Activated naive CD4-positive, alpha-beta T cell treated with anti-CD3 and anti-CD28 coated beads, Interleukin-2, amount 50 U/mL, for 24 hours (primary cell): ENCODE results near the gene GABRR2.
"Not testable (repeated sequence)": the region's sequence is repeated elsewhere in the genome, so short reads cannot be mapped to it uniquely, and the experiment has no call there.

ENCODE experiments used
- H3K27ac Mint-ChIP-seq: one replicate; pipeline ENCODE4 v1.8.0; 2021; ENCODE audit warnings: mild to moderate bottlenecking, mixed read lengths
- H3K27me3 Mint-ChIP-seq: one replicate; pipeline ENCODE4 v1.8.0; 2021; ENCODE audit warnings: mixed read lengths
- H3K36me3 Mint-ChIP-seq: one replicate; pipeline ENCODE4 v1.8.0; 2021; ENCODE audit warnings: mixed read lengths
- H3K4me1 Mint-ChIP-seq: one replicate; pipeline ENCODE4 v1.8.0; 2021; ENCODE audit warnings: mixed read lengths
- H3K4me3 Mint-ChIP-seq: one replicate; pipeline ENCODE4 v1.8.0; 2021; ENCODE audit warnings: mild to moderate bottlenecking, mixed read lengths
- H3K9me3 Mint-ChIP-seq: one replicate; pipeline ENCODE4 v1.8.0; 2021; ENCODE audit warnings: mixed read lengths

The GABRR2 gene

DNA sequence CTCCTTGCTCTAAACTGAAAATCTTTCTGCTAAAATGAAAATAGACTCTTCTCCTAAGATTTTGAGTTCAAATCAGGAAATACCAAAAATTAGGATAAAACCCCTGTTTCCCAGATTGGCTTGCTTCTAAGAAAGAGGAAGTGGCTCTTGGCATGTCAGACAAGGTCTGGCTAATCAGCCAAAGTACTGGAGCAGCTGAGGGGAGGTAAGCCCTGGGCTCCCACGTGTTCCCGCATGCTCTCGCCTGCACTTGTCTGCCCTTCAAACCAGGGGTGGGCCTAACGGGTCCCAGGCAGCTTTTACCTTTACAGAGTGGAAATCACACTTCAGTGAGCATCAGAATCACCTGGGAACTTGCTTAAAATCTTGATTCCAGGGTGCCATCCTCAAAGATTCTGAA lies 54.8 kb downstream of the GABRR2 start:
- H3K27ac Mint-ChIP-seq, result no peak overlapping the region
- no peaks in the 10 kb centered on the region for H3K4me1 Mint-ChIP-seq
- H3K9me3 Mint-ChIP-seq, result no peaks in the 10 kb centered on the region
- H3K27me3 Mint-ChIP-seq, result no peaks in the 10 kb centered on the region
- H3K4me3 Mint-ChIP-seq, result no peak overlapping the region
- H3K36me3 Mint-ChIP-seq, result no peaks in the 10 kb centered on the region

DNA sequence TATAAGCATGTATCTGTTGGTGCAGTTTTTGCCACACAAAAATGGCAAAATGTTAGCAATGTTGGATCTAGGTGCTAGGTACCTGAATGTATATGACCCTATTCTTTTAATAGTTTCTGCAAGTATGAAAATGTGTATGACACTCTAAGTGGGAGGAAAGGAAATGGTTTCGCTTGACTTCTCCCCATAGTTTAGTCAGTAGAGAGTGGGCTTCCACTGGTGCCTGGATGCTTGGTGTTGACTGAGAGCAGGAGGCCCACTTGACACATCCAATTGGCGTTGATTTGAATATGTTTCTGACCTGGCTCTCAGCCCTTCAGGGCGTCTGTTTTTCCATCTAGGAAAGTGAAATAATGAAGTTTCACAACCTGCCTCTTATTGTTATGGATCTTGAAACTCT lies 56.2 kb downstream of the GABRR2 start:
- Mint-ChIP-seq H3K4me1 (no peaks in the 10 kb centered on the region), H3K4me3 (no peak overlapping the region), H3K27me3 (no peaks in the 10 kb centered on the region), H3K9me3 (no peaks in the 10 kb centered on the region), H3K36me3 (no peaks in the 10 kb centered on the region), H3K27ac (no peak overlapping the region)

DNA sequence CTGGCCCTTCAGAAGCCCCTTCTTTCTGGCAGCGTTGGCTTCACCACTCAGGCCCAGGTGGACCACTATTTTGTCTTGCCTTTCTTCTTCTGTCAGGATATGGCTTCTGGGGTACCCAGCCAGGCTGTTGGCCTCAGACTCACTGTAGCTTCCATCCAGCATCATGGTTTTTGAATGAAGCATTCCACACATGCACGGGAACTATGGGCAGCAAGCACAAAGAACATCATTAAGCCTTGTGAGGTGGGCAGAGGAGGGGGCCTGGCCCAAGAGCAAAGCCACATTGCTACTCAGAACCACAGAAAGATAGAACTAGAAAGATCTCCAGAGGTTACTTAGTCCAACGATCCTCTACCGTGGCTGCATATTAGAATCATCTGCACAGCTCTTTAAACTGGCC lies 57.3 kb downstream of the GABRR2 start:
- no peak overlapping the region for H3K27ac Mint-ChIP-seq
- H3K4me3 Mint-ChIP-seq, result no peak overlapping the region
- H3K27me3 Mint-ChIP-seq, result no peaks in the 10 kb centered on the region
- no peaks in the 10 kb centered on the region for H3K4me1 Mint-ChIP-seq
- H3K36me3 Mint-ChIP-seq, result no peaks in the 10 kb centered on the region
- H3K9me3 Mint-ChIP-seq, result no peaks in the 10 kb centered on the region

DNA sequence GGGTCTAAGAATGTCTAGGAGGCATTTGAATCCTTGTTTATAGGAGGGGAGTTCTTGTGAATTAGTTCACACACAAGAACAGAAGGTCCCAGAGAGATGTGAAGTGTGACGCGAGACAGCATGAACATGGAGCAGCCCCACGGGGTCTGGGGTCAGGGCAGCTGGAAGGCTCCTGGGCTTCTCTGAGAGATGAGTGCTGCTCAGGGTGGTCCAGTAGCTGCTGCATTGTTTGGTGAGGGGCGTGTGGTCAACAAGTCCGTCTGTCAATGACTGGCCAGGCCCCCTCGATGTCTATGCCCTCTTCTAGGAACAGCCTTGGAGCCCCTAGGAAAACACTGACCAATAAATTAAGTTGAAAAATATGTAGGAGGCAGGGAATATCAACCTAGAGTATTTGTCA lies 57.8 kb downstream of the GABRR2 start:
- no peaks in the 10 kb centered on the region for H3K9me3 Mint-ChIP-seq
- H3K27me3 Mint-ChIP-seq, result no peaks in the 10 kb centered on the region
- H3K4me3 Mint-ChIP-seq, result no peak overlapping the region

DNA sequence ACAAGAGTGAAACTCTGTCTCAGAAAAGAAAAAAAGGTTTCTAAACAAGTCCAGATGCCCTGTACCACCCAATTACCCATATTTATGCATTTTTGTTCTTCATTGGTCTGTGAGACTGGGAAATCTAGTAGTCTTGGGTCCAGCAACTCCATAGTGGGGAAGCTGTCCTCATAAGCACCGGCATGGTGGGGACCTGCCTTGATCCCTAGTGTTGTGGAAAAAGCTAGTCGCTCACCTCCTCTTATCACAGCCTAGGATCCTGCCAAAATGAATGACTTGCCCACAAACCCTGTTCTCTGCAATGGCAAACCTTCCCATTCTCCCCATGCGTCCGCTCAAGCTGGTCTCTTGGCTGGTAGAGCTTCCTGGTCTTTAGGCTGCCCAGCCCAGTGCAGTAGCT lies 59.7 kb downstream of the GABRR2 start:
- no peaks in the 10 kb centered on the region for H3K27me3 Mint-ChIP-seq
- H3K27ac Mint-ChIP-seq, result no peak overlapping the region
- no peaks in the 10 kb centered on the region for H3K4me1 Mint-ChIP-seq
- no peak overlapping the region for H3K4me3 Mint-ChIP-seq
- H3K9me3 Mint-ChIP-seq, result no peaks in the 10 kb centered on the region
- H3K36me3 Mint-ChIP-seq, result no peaks in the 10 kb centered on the region

More for the DNA sequence above, 57.8 kb downstream of the GABRR2 start:
- H3K4me1 Mint-ChIP-seq, result no peaks in the 10 kb centered on the region
- H3K27ac Mint-ChIP-seq, result no peak overlapping the region
- no peaks in the 10 kb centered on the region for H3K36me3 Mint-ChIP-seq

DNA sequence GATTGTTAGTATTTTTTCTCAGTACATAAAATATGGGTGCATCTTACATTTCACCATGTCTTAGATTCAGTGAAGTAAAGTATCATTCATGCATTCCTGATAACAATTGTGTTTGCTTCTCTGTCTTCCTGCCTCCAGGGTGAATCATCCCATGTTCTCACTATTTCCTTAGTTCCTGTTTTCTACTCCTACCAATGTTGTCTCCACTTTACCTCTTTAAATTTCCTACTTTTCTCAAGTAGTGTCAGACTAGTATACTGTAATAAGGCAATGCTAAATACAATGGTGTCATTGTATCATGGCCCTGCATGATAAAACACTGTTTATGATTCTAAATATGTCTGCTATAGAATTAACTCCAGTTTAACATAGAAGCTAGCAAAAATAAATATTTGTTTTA lies 60.5 kb downstream of the GABRR2 start:
- no peaks in the 10 kb centered on the region for H3K36me3 Mint-ChIP-seq
- no peaks in the 10 kb centered on the region for H3K27me3 Mint-ChIP-seq
- H3K4me1 Mint-ChIP-seq, result no peaks in the 10 kb centered on the region

DNA sequence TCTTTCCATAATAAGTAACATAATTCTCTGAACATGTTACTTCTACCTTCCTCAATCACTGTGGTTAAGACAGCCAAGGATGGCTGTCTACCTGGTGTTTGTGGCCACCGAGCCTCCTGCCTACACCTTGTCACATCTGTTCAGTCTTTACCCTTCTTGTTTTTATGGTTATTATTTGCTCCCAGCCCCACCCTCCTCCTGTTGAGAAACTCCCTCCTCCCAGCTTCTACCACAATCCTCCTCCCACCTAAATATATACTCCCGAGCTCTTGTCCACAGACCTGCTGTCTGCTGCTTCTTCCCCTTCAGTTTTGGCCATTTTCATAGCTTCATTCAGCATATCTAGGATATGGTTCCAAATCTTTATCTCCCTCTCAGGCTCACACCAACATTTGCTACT lies 62.2 kb downstream of the GABRR2 start:
- Mint-ChIP-seq H3K27me3 (no peaks in the 10 kb centered on the region), H3K9me3 (no peaks in the 10 kb centered on the region), H3K4me3 (no peak overlapping the region), H3K36me3 (no peaks in the 10 kb centered on the region), H3K4me1 (no peaks in the 10 kb centered on the region), H3K27ac (no peak overlapping the region)

More for the DNA sequence above, 60.5 kb downstream of the GABRR2 start:
- H3K27ac Mint-ChIP-seq, result no peak overlapping the region
- H3K9me3 Mint-ChIP-seq, result no peaks in the 10 kb centered on the region
- no peak overlapping the region for H3K4me3 Mint-ChIP-seq

DNA sequence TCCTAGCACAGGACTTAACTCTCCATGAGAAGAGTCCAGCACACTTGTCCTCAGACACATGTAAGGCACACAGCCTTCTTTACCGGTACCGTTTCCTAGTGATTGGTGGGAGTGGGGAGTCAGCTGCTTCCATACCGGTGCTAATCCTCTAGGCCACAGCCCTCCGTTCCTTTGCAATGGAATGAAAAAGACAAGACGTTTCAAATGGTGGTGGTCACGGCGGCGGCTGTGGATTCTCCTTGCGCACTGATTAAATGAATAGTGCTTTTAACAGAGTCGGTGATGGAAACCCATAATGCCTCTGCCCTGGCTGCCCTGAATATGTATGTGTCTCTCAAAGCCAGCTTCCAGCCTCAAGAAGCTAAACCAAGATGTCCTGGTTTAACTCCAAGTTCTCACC lies 63.1 kb downstream of the GABRR2 start:
- H3K27me3 Mint-ChIP-seq, result peaks cover under 1% of the 10 kb centered on the region
- no peaks in the 10 kb centered on the region for H3K9me3 Mint-ChIP-seq
- no peaks in the 10 kb centered on the region for H3K36me3 Mint-ChIP-seq
- H3K27ac Mint-ChIP-seq, result no peak overlapping the region
- H3K4me1 Mint-ChIP-seq, result no peaks in the 10 kb centered on the region
- H3K4me3 Mint-ChIP-seq, result no peak overlapping the region

DNA sequence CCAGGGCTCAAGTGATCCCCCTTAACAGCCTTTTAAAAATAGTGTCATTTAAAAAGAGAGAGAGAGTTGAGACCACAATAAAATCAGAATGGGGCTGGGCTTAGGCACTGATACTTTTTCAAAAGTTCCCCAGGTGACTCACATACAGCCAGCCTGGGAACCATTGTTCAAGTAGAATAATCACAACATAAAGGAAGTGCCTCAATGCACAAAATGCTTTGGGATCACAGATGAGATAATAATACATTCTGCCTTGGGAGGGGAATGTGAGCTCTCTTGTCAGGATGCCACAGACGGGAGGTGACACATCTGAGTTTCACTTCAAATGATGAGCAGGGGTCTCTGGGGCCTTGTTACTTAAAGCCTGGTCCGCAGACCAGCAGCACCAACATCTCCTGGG lies 63.9 kb downstream of the GABRR2 start:
- H3K27ac Mint-ChIP-seq, result no peak overlapping the region
- H3K27me3 Mint-ChIP-seq, result peaks cover 3% of the 10 kb centered on the region
- no peaks in the 10 kb centered on the region for H3K4me1 Mint-ChIP-seq
- no peak overlapping the region for H3K4me3 Mint-ChIP-seq
- H3K9me3 Mint-ChIP-seq, result no peaks in the 10 kb centered on the region
- H3K36me3 Mint-ChIP-seq, result no peaks in the 10 kb centered on the region

DNA sequence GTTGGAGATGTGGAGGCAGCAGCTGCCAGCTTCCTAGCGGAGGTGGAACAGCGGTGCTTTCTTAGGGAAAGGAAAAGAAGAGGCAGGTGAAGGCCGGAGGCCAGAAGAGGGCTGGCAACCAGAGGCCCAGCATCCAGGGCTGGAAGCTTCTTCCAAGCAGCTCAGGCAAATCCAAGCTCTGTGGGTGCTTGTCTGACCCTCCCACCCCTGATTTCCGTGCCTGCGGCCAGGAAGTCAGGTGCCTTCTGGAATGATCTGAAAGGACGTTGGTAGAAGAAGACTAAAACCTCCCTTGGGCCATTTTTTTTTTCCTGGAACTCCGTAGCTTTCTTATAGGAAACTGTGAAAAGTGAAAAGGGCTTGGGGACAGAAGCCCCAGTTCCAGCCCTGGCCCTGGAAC lies 64.9 kb downstream of the GABRR2 start:
- no peaks in the 10 kb centered on the region for H3K4me1 Mint-ChIP-seq
- H3K36me3 Mint-ChIP-seq, result no peaks in the 10 kb centered on the region
- peaks cover 3% of the 10 kb centered on the region for H3K27me3 Mint-ChIP-seq
- H3K9me3 Mint-ChIP-seq, result no peaks in the 10 kb centered on the region
- no peak overlapping the region for H3K4me3 Mint-ChIP-seq
- H3K27ac Mint-ChIP-seq, result no peak overlapping the region

DNA sequence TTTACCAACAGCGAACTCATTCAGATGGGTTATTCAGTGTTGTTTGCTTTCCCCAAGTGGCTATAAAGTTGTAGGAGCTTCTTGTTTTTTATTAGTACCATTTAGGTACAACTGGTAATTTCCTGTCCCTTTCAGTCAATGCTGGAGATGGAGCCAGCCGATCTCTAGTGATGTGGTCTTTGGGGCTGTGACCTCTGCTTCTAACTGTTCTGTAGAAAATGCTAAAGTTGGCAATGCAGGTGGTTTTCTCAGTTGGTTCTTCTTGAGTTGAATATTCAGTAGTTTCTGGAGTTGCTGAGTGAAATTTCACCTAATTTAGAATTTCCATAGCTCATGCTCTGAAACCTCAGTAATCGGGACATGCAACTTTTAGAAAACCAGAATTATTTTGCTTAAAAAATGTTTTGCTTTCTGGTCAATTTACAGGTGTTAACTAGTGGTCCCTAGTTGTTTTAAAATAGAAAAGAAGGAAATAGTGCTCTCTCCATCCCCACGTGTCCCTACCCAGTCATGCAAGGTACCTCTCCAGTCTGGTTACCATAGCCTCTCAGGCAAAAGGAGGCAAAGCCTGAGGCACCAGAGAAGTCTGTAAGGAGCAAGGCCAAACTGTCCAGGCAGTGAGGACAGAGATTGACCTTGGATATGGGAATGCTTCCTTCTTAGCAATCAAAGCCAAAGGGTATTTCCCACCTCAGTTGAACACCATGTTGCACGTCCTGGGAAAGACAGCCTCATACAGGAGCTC lies 70.7 kb downstream of the GABRR2 start:
- H3K27me3 Mint-ChIP-seq, result peaks cover 3% of the 10 kb centered on the region
- H3K36me3 Mint-ChIP-seq, result no peaks in the 10 kb centered on the region
- no peak overlapping the region for H3K4me3 Mint-ChIP-seq
- H3K27ac Mint-ChIP-seq, result no peak overlapping the region
- H3K9me3 Mint-ChIP-seq, result no peaks in the 10 kb centered on the region
- peaks cover 13% of the 10 kb centered on the region for H3K4me1 Mint-ChIP-seq

DNA sequence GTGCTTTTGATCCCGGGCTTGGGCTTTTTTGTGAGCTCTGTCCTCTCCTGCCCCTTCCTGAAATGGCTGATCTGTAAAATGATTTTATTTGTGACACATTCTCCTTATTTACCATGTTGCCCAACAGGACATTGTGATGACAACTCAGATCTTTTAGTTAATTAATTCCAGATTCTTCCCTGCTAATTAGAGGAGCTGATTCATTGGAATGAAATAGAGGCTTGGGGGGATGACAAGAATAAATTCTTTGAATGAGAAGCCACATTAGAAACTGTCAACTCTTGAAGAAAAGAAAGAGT lies 71.8 kb downstream of the GABRR2 start:
- Mint-ChIP-seq H3K27ac (no peak overlapping the region), H3K36me3 (no peaks in the 10 kb centered on the region), H3K4me1 (peaks cover 24% of the 10 kb centered on the region), H3K4me3 (no peak overlapping the region), H3K27me3 (peaks cover 4% of the 10 kb centered on the region), H3K9me3 (no peaks in the 10 kb centered on the region)

DNA sequence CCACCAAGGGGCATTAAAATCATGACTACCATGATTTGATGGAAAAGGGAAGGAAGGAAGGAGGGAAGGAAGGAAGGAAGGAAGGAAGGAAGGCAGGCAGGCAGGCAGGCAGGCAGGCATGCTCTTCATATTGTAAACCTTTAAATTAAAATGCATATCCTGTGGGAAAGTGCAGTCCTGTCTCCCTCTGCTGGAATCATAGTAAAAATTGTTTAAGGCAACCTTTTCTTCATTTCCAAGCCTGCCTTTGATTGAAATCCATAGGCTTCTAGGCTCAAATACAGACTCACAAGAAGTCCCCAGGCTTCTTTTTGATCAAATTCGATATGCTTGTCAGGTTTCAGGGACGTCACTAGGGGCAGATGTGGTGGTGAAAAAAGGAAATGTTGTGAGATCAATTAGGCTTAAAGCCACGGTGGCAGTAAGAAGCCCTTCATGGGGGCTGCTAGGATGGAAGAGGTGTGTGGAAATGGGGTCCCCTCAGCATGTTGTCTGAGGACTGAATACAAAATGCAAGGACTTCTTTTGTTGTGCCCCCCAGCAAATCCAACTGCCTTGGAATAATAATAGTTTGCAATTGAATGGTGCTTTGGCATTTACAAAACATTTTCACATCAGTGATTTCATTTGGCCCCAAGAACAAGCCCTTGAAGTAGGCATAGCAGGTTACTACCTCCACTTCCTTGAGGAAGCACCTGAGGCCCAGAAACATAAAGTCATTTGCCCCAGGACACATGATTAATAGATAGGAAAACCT lies 72.3 kb downstream of the GABRR2 start:
- no peaks in the 10 kb centered on the region for H3K9me3 Mint-ChIP-seq
- H3K27me3 Mint-ChIP-seq, result peaks cover 6% of the 10 kb centered on the region
- peaks cover 26% of the 10 kb centered on the region for H3K4me1 Mint-ChIP-seq
- no peaks in the 10 kb centered on the region for H3K36me3 Mint-ChIP-seq
- no peak overlapping the region for H3K27ac Mint-ChIP-seq
- no peak overlapping the region for H3K4me3 Mint-ChIP-seq

DNA sequence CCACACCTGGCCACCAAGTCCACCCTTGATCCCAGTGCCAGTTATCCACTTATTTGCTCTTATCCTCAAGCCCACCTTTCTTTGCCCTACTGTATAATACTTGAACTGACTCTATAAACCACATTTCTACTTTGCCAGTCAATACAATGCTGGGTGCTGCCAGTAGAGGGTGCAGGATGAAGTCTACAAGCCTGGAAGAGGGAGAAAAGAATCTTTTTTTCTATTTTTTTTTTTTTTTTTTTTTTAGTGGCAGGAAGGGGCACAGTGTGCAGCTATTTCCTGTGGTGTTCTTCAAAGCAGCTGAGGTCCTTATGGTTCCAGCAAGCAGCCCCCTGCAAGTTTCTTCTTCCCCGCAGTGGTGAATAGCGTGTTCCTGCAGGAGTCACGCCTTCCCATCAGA lies 75.8 kb downstream of the GABRR2 start:
- Mint-ChIP-seq H3K36me3 (peaks cover 3% of the 10 kb centered on the region), H3K4me1 (peaks cover 26% of the 10 kb centered on the region), H3K27ac (no peak overlapping the region), H3K27me3 (peaks cover 12% of the 10 kb centered on the region), H3K9me3 (no peaks in the 10 kb centered on the region), H3K4me3 (no peak overlapping the region)

DNA sequence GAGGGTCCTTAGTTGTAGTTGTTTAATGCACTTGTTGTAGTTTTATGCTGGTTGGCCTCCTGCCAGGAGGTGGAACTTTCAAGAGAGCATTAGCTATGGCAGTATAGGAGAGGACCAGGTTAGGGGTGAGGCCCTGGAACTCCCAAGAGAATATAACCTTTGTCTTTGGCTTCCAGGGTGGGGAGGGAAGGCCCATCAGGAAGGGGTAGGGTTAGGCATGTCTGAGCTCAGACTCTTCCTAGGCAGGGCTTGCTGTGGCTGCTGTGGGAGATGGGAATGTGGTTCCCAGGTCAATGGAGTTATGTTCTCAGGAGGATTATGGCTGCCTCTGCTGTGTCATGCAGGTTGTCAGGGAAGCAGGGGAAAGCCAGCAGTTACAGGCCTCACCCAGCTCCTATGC lies 77.9 kb downstream of the GABRR2 start:
- H3K36me3 Mint-ChIP-seq, result peaks cover 3% of the 10 kb centered on the region
- peaks cover 29% of the 10 kb centered on the region for H3K4me1 Mint-ChIP-seq
- H3K27me3 Mint-ChIP-seq, result peaks cover 23% of the 10 kb centered on the region
- H3K4me3 Mint-ChIP-seq, result no peak overlapping the region
- H3K9me3 Mint-ChIP-seq, result no peaks in the 10 kb centered on the region
- H3K27ac Mint-ChIP-seq, result no peak overlapping the region

DNA sequence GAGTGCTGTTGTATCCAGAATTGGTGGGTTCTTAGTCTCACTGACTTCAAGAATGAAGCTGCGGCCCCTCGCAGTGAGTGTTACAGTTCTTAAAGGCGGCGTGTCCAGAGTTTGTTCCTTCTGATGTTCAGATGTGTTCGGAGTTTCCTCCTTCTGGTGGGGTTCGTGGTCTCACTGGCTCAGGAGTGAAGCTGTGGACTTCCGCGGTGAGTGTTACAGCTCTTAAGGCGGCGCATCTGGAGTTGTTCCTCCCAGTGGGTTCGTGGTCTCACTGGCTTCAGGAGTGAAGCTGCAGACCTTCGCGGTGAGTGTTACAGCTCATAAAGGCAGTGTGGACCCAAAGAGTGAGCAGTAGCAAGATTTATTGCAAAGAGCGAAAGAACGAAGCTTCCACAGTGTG lies 81.5 kb downstream of the GABRR2 start:
- not testable (repeated sequence) for H3K9me3 Mint-ChIP-seq, H3K27ac Mint-ChIP-seq, H3K36me3 Mint-ChIP-seq
- H3K4me3 Mint-ChIP-seq, result peak overlapping the region; percentile 45
- H3K27me3 Mint-ChIP-seq, result peaks cover 29% of the 10 kb centered on the region
- peaks cover 12% of the 10 kb centered on the region for H3K4me1 Mint-ChIP-seq

DNA sequence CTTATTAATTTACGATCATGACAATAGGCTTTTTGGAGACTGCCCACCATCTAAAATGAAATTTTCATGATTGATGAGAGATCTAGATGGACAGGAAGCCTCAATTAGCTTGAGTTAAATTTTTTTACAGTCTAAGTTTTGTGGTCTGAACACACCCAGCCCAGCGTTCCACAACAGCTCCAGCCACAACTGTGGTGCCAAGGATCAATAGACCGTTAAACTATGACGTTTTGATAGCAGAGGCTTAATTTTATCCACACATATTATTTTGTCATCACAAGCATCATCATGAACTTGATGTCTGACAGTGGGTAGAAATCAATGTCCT lies 92.4 kb downstream of the GABRR2 start:
- Mint-ChIP-seq H3K27ac (no peak overlapping the region), H3K27me3 (no peaks in the 10 kb centered on the region), H3K9me3 (no peaks in the 10 kb centered on the region), H3K4me3 (no peak overlapping the region), H3K36me3 (no peaks in the 10 kb centered on the region), H3K4me1 (no peaks in the 10 kb centered on the region)
